DND-41 (cell line): ENCODE data around the gene NUDCD3.

Experiments used
- EZH2 ChIP-seq: IDR thresholded peaks from 3 replicates; pipeline ENCODE4 v1.6.1; 2012; ENCODE audit warnings: borderline replicate concordance, low read depth, mild to moderate bottlenecking, moderate library complexity, low read length, inconsistent platforms; ENCODE audit not compliant: severe bottlenecking
- TF ChIP-seq, protein P1 (sequence below): IDR thresholded peaks from 2 replicates; pipeline ENCODE4 v1.5.1; 2012; ENCODE audit warnings: borderline replicate concordance, low read length, moderate library complexity, mild to moderate bottlenecking; ENCODE audit not compliant: poor library complexity, severe bottlenecking; ENCODE audit errors: extremely low read depth

GRCh38 chr7:44524811-44525388 is 34.4 kb upstream of the NUDCD3 start:
- TF ChIP-seq, protein P1, sequence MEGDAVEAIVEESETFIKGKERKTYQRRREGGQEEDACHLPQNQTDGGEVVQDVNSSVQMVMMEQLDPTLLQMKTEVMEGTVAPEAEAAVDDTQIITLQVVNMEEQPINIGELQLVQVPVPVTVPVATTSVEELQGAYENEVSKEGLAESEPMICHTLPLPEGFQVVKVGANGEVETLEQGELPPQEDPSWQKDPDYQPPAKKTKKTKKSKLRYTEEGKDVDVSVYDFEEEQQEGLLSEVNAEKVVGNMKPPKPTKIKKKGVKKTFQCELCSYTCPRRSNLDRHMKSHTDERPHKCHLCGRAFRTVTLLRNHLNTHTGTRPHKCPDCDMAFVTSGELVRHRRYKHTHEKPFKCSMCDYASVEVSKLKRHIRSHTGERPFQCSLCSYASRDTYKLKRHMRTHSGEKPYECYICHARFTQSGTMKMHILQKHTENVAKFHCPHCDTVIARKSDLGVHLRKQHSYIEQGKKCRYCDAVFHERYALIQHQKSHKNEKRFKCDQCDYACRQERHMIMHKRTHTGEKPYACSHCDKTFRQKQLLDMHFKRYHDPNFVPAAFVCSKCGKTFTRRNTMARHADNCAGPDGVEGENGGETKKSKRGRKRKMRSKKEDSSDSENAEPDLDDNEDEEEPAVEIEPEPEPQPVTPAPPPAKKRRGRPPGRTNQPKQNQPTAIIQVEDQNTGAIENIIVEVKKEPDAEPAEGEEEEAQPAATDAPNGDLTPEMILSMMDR: no peak
- no peak for TF ChIP-seq EZH2
